H1 (cell line): ENCODE data around the gene ZNF225. TPM values are rescaled to one million over a fixed set of nuclear protein-coding genes. Genes with fewer than 3 reads are reported as not detected.

Experiments used
- KDM4A ChIP-seq: IDR thresholded peaks from one replicate; pipeline ENCODE4 v1.7.1; 2012; ENCODE audit warnings: low read depth, mild to moderate bottlenecking, moderate library complexity, low read length, inconsistent platforms; ENCODE audit not compliant: severe bottlenecking
- NRF1 ChIP-seq: IDR thresholded peaks from 2 replicates; pipeline ENCODE4 v1.6.1; 2011; ENCODE audit warnings: mild to moderate bottlenecking, low read depth, low read length, improper control_type of control experiment
- POLR2AphosphoS5 ChIP-seq: IDR thresholded peaks from 2 replicates; pipeline ENCODE4 v1.6.1; 2011; ENCODE audit warnings: low read depth, low read length
- SRF ChIP-seq: IDR thresholded peaks from 2 replicates; pipeline ENCODE4 v1.6.1; 2011; ENCODE audit warnings: mild to moderate bottlenecking, low read depth, low read length, moderate library complexity
- TEAD4 ChIP-seq: IDR thresholded peaks from 2 replicates; pipeline ENCODE4 v1.6.1; 2012; ENCODE audit warnings: low read depth, low read length, inconsistent platforms, mixed read lengths
- ZNF274 ChIP-seq: IDR thresholded peaks from 2 replicates; pipeline ENCODE4 v1.7.0; 2012; ENCODE audit warnings: low read length, borderline replicate concordance; ENCODE audit errors: extremely low read depth
- polyA plus RNA-seq, 7 experiments: library from polyadenylated mRNA; depleted of rRNA in 3 of 7; stranded (reverse) in 5 of 7; unstranded in 2 of 7; fragments of >200 nt in 5 of 7; fragments of 200-250 nt in 2 of 7; gene quantifications; 1 replicate in 5 of 7; 2 replicates in 1 of 7; 4 replicates in 1 of 7; pipeline versions ENCODE4 v1.2.1 to v1.2.3, GENCODE V29; 2011 to 2013; ENCODE audit warnings: missing spikeins in 2 of 7, mixed read lengths in 2 of 7
- total RNA-seq: library from RNA; stranded (reverse); fragmentation: NEBNext Ultra II Directional; extraction: Animal tissue kit (Norgen Biotek cat#: 25700); gene quantifications from 2 replicates; pipeline ENCODE4 v1.2.1, GENCODE V29; 2021
- TF ChIP-seq, protein P1 (sequence below): fragments of 300-600 bp; sonication (generic); IDR thresholded peaks from 2 replicates; pipeline ENCODE4 v1.7.1; 2012; ENCODE audit warnings: low read length, moderate library complexity, mild to moderate bottlenecking, inconsistent platforms; ENCODE audit not compliant: insufficient replicate concordance

Gene ZNF225
- total and polyA plus RNA-seq, 2 of the 8 experiments (the other 6 are each of a cell fraction or from before 2014, with no cell fraction given) = 0.98 to 5.0 TPM

DNA sequence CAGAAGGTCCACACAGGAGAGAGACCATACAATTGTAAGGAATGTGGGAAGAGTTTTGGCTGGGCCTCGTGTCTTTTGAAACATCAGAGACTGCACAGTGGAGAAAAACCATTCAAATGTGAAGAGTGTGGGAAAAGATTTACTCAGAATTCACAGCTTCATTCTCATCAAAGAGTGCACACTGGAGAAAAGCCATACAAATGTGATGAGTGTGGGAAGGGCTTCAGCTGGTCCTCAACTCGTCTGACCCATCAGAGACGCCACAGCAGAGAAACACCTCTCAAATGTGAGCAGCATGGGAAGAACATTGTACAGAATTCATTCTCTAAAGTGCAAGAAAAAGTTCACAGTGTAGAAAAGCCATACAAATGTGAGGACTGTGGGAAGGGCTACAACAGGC lies 5.4 kb upstream of the ZNF225 start (continued):
- TF ChIP-seq, protein P1, sequence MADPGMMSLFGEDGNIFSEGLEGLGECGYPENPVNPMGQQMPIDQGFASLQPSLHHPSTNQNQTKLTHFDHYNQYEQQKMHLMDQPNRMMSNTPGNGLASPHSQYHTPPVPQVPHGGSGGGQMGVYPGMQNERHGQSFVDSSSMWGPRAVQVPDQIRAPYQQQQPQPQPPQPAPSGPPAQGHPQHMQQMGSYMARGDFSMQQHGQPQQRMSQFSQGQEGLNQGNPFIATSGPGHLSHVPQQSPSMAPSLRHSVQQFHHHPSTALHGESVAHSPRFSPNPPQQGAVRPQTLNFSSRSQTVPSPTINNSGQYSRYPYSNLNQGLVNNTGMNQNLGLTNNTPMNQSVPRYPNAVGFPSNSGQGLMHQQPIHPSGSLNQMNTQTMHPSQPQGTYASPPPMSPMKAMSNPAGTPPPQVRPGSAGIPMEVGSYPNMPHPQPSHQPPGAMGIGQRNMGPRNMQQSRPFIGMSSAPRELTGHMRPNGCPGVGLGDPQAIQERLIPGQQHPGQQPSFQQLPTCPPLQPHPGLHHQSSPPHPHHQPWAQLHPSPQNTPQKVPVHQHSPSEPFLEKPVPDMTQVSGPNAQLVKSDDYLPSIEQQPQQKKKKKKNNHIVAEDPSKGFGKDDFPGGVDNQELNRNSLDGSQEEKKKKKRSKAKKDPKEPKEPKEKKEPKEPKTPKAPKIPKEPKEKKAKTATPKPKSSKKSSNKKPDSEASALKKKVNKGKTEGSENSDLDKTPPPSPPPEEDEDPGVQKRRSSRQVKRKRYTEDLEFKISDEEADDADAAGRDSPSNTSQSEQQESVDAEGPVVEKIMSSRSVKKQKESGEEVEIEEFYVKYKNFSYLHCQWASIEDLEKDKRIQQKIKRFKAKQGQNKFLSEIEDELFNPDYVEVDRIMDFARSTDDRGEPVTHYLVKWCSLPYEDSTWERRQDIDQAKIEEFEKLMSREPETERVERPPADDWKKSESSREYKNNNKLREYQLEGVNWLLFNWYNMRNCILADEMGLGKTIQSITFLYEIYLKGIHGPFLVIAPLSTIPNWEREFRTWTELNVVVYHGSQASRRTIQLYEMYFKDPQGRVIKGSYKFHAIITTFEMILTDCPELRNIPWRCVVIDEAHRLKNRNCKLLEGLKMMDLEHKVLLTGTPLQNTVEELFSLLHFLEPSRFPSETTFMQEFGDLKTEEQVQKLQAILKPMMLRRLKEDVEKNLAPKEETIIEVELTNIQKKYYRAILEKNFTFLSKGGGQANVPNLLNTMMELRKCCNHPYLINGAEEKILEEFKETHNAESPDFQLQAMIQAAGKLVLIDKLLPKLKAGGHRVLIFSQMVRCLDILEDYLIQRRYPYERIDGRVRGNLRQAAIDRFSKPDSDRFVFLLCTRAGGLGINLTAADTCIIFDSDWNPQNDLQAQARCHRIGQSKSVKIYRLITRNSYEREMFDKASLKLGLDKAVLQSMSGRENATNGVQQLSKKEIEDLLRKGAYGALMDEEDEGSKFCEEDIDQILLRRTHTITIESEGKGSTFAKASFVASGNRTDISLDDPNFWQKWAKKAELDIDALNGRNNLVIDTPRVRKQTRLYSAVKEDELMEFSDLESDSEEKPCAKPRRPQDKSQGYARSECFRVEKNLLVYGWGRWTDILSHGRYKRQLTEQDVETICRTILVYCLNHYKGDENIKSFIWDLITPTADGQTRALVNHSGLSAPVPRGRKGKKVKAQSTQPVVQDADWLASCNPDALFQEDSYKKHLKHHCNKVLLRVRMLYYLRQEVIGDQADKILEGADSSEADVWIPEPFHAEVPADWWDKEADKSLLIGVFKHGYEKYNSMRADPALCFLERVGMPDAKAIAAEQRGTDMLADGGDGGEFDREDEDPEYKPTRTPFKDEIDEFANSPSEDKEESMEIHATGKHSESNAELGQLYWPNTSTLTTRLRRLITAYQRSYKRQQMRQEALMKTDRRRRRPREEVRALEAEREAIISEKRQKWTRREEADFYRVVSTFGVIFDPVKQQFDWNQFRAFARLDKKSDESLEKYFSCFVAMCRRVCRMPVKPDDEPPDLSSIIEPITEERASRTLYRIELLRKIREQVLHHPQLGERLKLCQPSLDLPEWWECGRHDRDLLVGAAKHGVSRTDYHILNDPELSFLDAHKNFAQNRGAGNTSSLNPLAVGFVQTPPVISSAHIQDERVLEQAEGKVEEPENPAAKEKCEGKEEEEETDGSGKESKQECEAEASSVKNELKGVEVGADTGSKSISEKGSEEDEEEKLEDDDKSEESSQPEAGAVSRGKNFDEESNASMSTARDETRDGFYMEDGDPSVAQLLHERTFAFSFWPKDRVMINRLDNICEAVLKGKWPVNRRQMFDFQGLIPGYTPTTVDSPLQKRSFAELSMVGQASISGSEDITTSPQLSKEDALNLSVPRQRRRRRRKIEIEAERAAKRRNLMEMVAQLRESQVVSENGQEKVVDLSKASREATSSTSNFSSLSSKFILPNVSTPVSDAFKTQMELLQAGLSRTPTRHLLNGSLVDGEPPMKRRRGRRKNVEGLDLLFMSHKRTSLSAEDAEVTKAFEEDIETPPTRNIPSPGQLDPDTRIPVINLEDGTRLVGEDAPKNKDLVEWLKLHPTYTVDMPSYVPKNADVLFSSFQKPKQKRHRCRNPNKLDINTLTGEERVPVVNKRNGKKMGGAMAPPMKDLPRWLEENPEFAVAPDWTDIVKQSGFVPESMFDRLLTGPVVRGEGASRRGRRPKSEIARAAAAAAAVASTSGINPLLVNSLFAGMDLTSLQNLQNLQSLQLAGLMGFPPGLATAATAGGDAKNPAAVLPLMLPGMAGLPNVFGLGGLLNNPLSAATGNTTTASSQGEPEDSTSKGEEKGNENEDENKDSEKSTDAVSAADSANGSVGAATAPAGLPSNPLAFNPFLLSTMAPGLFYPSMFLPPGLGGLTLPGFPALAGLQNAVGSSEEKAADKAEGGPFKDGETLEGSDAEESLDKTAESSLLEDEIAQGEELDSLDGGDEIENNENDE = no peak
- TF ChIP-seq SRF (no peak), ZNF274 (no peak), POLR2AphosphoS5 (no peak), KDM4A (no peak), NRF1 (no peak), TEAD4 (no peak)
